22Rv1 (cell line): ENCODE measurements around the gene KLC1.

Source experiments
- CTCF ChIP-seq: fragments of 450-650 bp; IDR thresholded peaks from 2 replicates; pipeline ENCODE4 v1.5.1; 2017; ENCODE audit warnings: mild to moderate bottlenecking
- ZFX ChIP-seq: fragments of 450-650 bp; IDR thresholded peaks from 2 replicates; pipeline ENCODE4 v1.6.1; 2017; ENCODE audit warnings: antibody characterized with exemption, borderline replicate concordance

- TF ChIP-seq CTCF (no peak), ZFX (no peak)
These were observed 30.6 kb downstream of the KLC1 start for GRCh38 chr14:103659631-103660030.
